Lower lobe of right lung (tissue), 2 donors: Measurements from ENCODE around the gene VARS2. TPM values are rescaled to one million over a fixed set of nuclear protein-coding genes. Genes with fewer than 3 reads are reported as not detected.
A peak's percentile ranks its signal among the peaks of the same experiment; 100 is the strongest.

Source experiments
- ATAC-seq, 2 donors: fragments of 200-7000 bp; cut with Tn5 transposase; one replicate each; pipeline ENCODE4 v1.9.1; 2020 to 2022; ENCODE audit warnings: mild to moderate bottlenecking in 2 of 2, moderate library complexity in 2 of 2
- DNase-seq: peaks from one replicate; pipeline ENCODE4 v3.0.0-alpha.2; 2020
- H3K27ac ChIP-seq: fragments of 200-600 bp; one replicate; pipeline ENCODE4 v1.8.0; 2022
- H3K27me3 ChIP-seq: fragments of 200-600 bp; one replicate; pipeline ENCODE4 v1.8.0; 2022; ENCODE audit warnings: low read depth
- H3K36me3 ChIP-seq: fragments of 200-600 bp; one replicate; pipeline ENCODE4 v1.8.0; 2022; ENCODE audit warnings: mild to moderate bottlenecking
- H3K4me1 ChIP-seq: fragments of 200-600 bp; one replicate; pipeline ENCODE4 v1.8.0; 2022
- H3K4me3 ChIP-seq: fragments of 200-600 bp; one replicate; pipeline ENCODE4 v1.8.0; 2022; ENCODE audit warnings: mild to moderate bottlenecking
- H3K9me3 ChIP-seq: fragments of 200-600 bp; one replicate; pipeline ENCODE4 v1.8.0; 2022
- CTCF ChIP-seq: fragments of 200-600 bp; IDR thresholded peaks from one replicate; pipeline ENCODE4 v1.8.0; 2022; ENCODE audit warnings: antibody characterized with exemption, mild to moderate bottlenecking
- intact Hi-C: fragments of 100-400 bp; cut with DNase I; formaldehyde crosslinking; loops from one replicate; pipeline ENCODE4 v1.11.0; 2022
- total RNA-seq: library from RNA; stranded (reverse); fragmentation: NEBNext Ultra II Directional; extraction: Animal tissue kit (Norgen Biotek cat#: 25700); gene quantifications from one replicate; pipeline ENCODE4 v1.2.1, GENCODE V29; 2021
- donor health status: DM: no; HTN: yes; CAD: no; lungs with severe emphysema.

Gene VARS2
- total RNA-seq, 1 donor from 2014 or later, result 33.0 TPM

- TF ChIP-seq CTCF, result no peak
- H3K27ac ChIP-seq, result peak overlapping the region; percentile 92
- intact Hi-C loops, result loop anchor here (10.0 kb wide), 1 partner anchor 160 kb away; no protein-coding TSS in a partner anchor
- no peaks in the 10 kb centered on the region for H3K9me3 ChIP-seq
- peaks cover 43% of the 10 kb centered on the region for H3K4me1 ChIP-seq
- H3K36me3 ChIP-seq, result peaks cover 62% of the 10 kb centered on the region
- DNase-seq (peak; percentile 36), ATAC-seq (peak in 1 of 2 donors; percentile 3)
- H3K4me3 ChIP-seq, result peak overlapping the region; percentile 71
- H3K27me3 ChIP-seq, result no peaks in the 10 kb centered on the region
Observed at GRCh38 chr6:30914854-30915590, 984 bp downstream of the VARS2 start.

- intact Hi-C loops, result loop anchor here (10.0 kb wide), 1 partner anchor 159 kb away; no protein-coding TSS in a partner anchor
- Histone ChIP-seq H3K4me3 (peak overlapping the region; percentile 71), H3K27me3 (no peaks in the 10 kb centered on the region), H3K36me3 (peaks cover 62% of the 10 kb centered on the region), H3K9me3 (no peaks in the 10 kb centered on the region), H3K4me1 (peaks cover 43% of the 10 kb centered on the region), H3K27ac (peak overlapping the region; percentile 92)
- TF ChIP-seq CTCF, result peak; percentile 59
- ATAC-seq (peak; percentile 21 to 62), DNase-seq (peak; percentile 46)
Observed at GRCh38 chr6:30915591-30915946, 1.5 kb downstream of the VARS2 start.

- H3K9me3 ChIP-seq, result no peaks in the 10 kb centered on the region
- no peak for TF ChIP-seq CTCF
- peak overlapping the region; percentile 25 for H3K27ac ChIP-seq
- peaks cover 43% of the 10 kb centered on the region for H3K4me1 ChIP-seq
- H3K27me3 ChIP-seq, result no peaks in the 10 kb centered on the region
- H3K36me3 ChIP-seq, result peaks cover 63% of the 10 kb centered on the region
- DNase-seq, result no peak
- ATAC-seq, result no peak
- H3K4me3 ChIP-seq, result no peak overlapping the region
- intact Hi-C loops, result loop anchor here (10.0 kb wide), 1 partner anchor 158 kb away; no protein-coding TSS in a partner anchor
Observed at GRCh38 chr6:30917041-30917440, 3.0 kb downstream of the VARS2 start.

GRCh38 chr6:30917487-30917886 is 3.4 kb downstream of the VARS2 start:
- ATAC-seq, result no peak
- no peak overlapping the region for H3K4me3 ChIP-seq
- H3K27me3 ChIP-seq, result no peaks in the 10 kb centered on the region
- intact Hi-C loops, result loop anchor here (10.0 kb wide), 1 partner anchor 157 kb away; no protein-coding TSS in a partner anchor
- H3K4me1 ChIP-seq, result peaks cover 43% of the 10 kb centered on the region
- DNase-seq, result no peak
- no peaks in the 10 kb centered on the region for H3K9me3 ChIP-seq
- H3K36me3 ChIP-seq, result peaks cover 63% of the 10 kb centered on the region
- no peak overlapping the region for H3K27ac ChIP-seq
- TF ChIP-seq CTCF, result no peak

GRCh38 chr6:30918670-30919069 is 4.6 kb downstream of the VARS2 start:
- DNase-seq (no peak), ATAC-seq (no peak)
- intact Hi-C loops, result loop anchor here (10.0 kb wide), 1 partner anchor 156 kb away; no protein-coding TSS in a partner anchor
- no peak overlapping the region for H3K4me3 ChIP-seq
- H3K4me1 ChIP-seq, result peaks cover 40% of the 10 kb centered on the region
- no peak for TF ChIP-seq CTCF
- peaks cover 70% of the 10 kb centered on the region for H3K36me3 ChIP-seq
- no peaks in the 10 kb centered on the region for H3K27me3 ChIP-seq
- no peaks in the 10 kb centered on the region for H3K9me3 ChIP-seq
- H3K27ac ChIP-seq, result no peak overlapping the region
